Heart left ventricle (tissue), 16 donors: Measurements from ENCODE around the gene DEFB131B. TPM values are rescaled to one million over a fixed set of nuclear protein-coding genes. Genes with fewer than 3 reads are reported as not detected.
"Not testable (repeated sequence)": the region's sequence is repeated elsewhere in the genome, so short reads cannot be mapped to it uniquely, and the experiment has no call there.

ENCODE experiments used
- ATAC-seq, 4 donors: fragments of 200-7000 bp; cut with Tn5 transposase; one replicate each; pipeline ENCODE4 v1.9.1; 2020 to 2022; ENCODE audit warnings: moderate library complexity in 4 of 4, mild to moderate bottlenecking in 3 of 4, moderate number of reproducible peaks in 1 of 4
- DNase-seq, 5 donors: peaks; one replicate each; pipeline ENCODE4 v3.0.0-alpha.2; 2020
- H3K27ac ChIP-seq, 12 donors: fragments of 200-600 bp; sonication (generic) in 4 of 12; one replicate each; pipeline versions ENCODE4 v1.5.0 to v1.8.0; 2016 to 2022; ENCODE audit warnings: mild to moderate bottlenecking in 2 of 12
- H3K27me3 ChIP-seq, 9 donors: fragments of 200-600 bp; sonication (generic) in 2 of 9; one replicate each; pipeline versions ENCODE4 v1.5.1 to v1.8.0; 2016 to 2022; ENCODE audit warnings: mild to moderate bottlenecking in 3 of 9
- H3K36me3 ChIP-seq, 9 donors: fragments of 200-600 bp; sonication (generic) in 2 of 9; one replicate each; pipeline versions ENCODE4 v1.5.0 to v1.8.0; 2018 to 2022; ENCODE audit warnings: mild to moderate bottlenecking in 2 of 9
- H3K4me1 ChIP-seq, 12 donors: fragments of 200-600 bp; sonication (generic) in 4 of 12; one replicate each; pipeline versions ENCODE4 v1.5.0 to v1.8.0; 2016 to 2022; ENCODE audit warnings: mild to moderate bottlenecking in 3 of 12
- H3K4me3 ChIP-seq, 12 donors: fragments of 200-600 bp; sonication (generic) in 4 of 12; one replicate each; pipeline versions ENCODE4 v1.5.0 to v1.8.0; 2017 to 2022; ENCODE audit warnings: mild to moderate bottlenecking in 9 of 12, moderate library complexity in 4 of 12
- H3K9me3 ChIP-seq, 12 donors: fragments of 200-600 bp; sonication (generic) in 4 of 12; one replicate each; pipeline versions ENCODE4 v1.5.0 to v1.8.0; 2016 to 2022; ENCODE audit warnings: mild to moderate bottlenecking in 1 of 12
- CTCF ChIP-seq, 12 donors: fragments of 200-600 bp; sonication (generic) in 4 of 12; IDR thresholded peaks; one replicate each; pipeline versions ENCODE4 v1.5.0 to v1.8.0; 2018 to 2022; ENCODE audit warnings: antibody characterized with exemption in 12 of 12, mild to moderate bottlenecking in 5 of 12
- POLR2A ChIP-seq, 2 donors: fragments of 450-650 bp; IDR thresholded peaks; one replicate each; pipeline ENCODE4 v1.6.1; 2017; ENCODE audit warnings: antibody characterized with exemption in 2 of 2, mild to moderate bottlenecking in 2 of 2, moderate library complexity in 2 of 2
- WGBS, 4 donors: extraction: QIAGEN DNeasy Blood & Tissue Kit in 2 of 4; methylation state at CpG; one replicate each; pipeline versions ENCODE4 v1.1.5 to v1.1.7; 2013 to 2018; 5-methylcytosine and 5-hydroxymethylcytosine counted together
- intact Hi-C, 10 donors: fragments of 100-400 bp; cut with DNase I; formaldehyde crosslinking; loops; one replicate each; pipeline versions ENCODE4 v1.11.1 to v1.14.2; 2022
- long read RNA-seq, 3 donors: library from polyadenylated mRNA; unstranded; transcript quantifications; one replicate each; pipeline ENCODE4 v2.0.0, GENCODE V29; 2020 to 2021
- polyA plus RNA-seq, 2 donors: library from polyadenylated mRNA; stranded (reverse); fragments of 200-250 nt; gene quantifications; one replicate each; pipeline ENCODE4 v1.2.3, GENCODE V29; 2013
- total RNA-seq, 9 donors: library from RNA; depleted of rRNA in 2 of 9; stranded (reverse); fragments of >200 nt in 2 of 9; fragmentation: NEBNext Ultra II Directional in 3 of 9; extraction: Animal tissue kit (Norgen Biotek cat#: 25700) in 3 of 9; gene quantifications; one replicate each; pipeline versions ENCODE4 v1.1.0 to v1.2.4, GENCODE V29; 2016 to 2023
- donor health status: ischemic (EF 13 %, LVEDD 7.1; RV severe dilation, severe dysfunction).
- donor health status: healthy with polysubstance abuse.
- donor health status: DM: no; HTN: yes; CAD: no.
- donor health status: DM: no; HTN: no; CAD: no.
- donor health status: ischemic (EF 25% LVEDD 6.9; RV normal size, moderate dysfunction).
- donor health status: ischemic (EF 25% LVEDD 5.7; RV mildly dilated, moderate dysfunction).
- donor health status: healthy.
- donor health status: DM: yes; HTN: yes; CAD: no.
- donor health status: ischemic (EF 35%, LVEDD 5.7; RV mildly dilated, moderate dysfunction).
- donor health status: nonischemic (EF 11% LVEDD 7.7; RV severe dilation, severe dysfunction).
- donor health status: DM: yes; HTN: yes; CAD: no.
- donor health status: PGD.
- donor health status: ischemic (EF 29% LVEDD 5.4; RV normal size, mild dysfunction).
- donor health status: nonischemic (EF 23%, LVEDD 6.1; RV moderate dilation, normal function).

DEFB131B gene
- total RNA-seq (not detected), polyA plus RNA-seq (not detected)
- long read RNA-seq, donor 1: 0 reads
- long read RNA-seq, donor 2: 0 reads
- long read RNA-seq, donor 3: 0 reads

- DNase-seq, H3K4me1 ChIP-seq, ATAC-seq, H3K27me3 ChIP-seq, intact Hi-C loops, H3K9me3 ChIP-seq, H3K4me3 ChIP-seq, H3K27ac ChIP-seq: not testable (repeated sequence)
- H3K36me3 ChIP-seq: peaks cover 0 to 18% (median 0%) of the 10 kb centered on the region in 9 donors
- 90 to 93% (median 91%) methylated on average over 1 of the region's 1 CpG for WGBS, 4 donors
Measured at GRCh38 chr11:71878059-71878458, at the start of gene DEFB131B. TSS of gene DEFB131B (plus strand) at chr11:71878453. CDS start at chr11:71878453, 0 bp downstream.

GRCh38 chr11:71829247-71829646, 49.0 kb upstream of the DEFB131B start:
- DNase-seq, H3K27me3 ChIP-seq, H3K4me3 ChIP-seq, ATAC-seq, intact Hi-C loops, H3K4me1 ChIP-seq, H3K36me3 ChIP-seq, H3K9me3 ChIP-seq, H3K27ac ChIP-seq: not testable (repeated sequence)
- WGBS, 4 donors: 89 to 95% (median 91%) methylated on average over 3 of the region's 3 CpGs

- intact Hi-C loops, H3K27ac ChIP-seq, H3K4me1 ChIP-seq, ATAC-seq, H3K36me3 ChIP-seq, DNase-seq, H3K4me3 ChIP-seq, H3K27me3 ChIP-seq, H3K9me3 ChIP-seq: not testable (repeated sequence)
- WGBS, 4 donors: 80 to 89% (median 85%) methylated on average over 3 of the region's 3 CpGs
Measured at GRCh38 chr11:71829686-71830085, 48.6 kb upstream of the DEFB131B start.

GRCh38 chr11:71832811-71833210, 45.4 kb upstream of the DEFB131B start, which contains the start of gene DEFB108B:
TSS of gene DEFB108B (plus strand) at chr11:71833200. CDS start at chr11:71833200, 0 bp downstream.
- H3K27ac ChIP-seq, DNase-seq, H3K27me3 ChIP-seq, H3K4me3 ChIP-seq, intact Hi-C loops, ATAC-seq, H3K9me3 ChIP-seq, H3K36me3 ChIP-seq, H3K4me1 ChIP-seq: not testable (repeated sequence)
- WGBS, 4 donors: 0 to 71% (median 0%) methylated on average over 1 of the region's 1 CpG

- DNase-seq, H3K36me3 ChIP-seq, ATAC-seq, H3K4me1 ChIP-seq, H3K27me3 ChIP-seq, H3K27ac ChIP-seq, H3K9me3 ChIP-seq, intact Hi-C loops, H3K4me3 ChIP-seq: not testable (repeated sequence)
- 88 to 93% (median 90%) methylated on average over 6 of the region's 6 CpGs for WGBS, 4 donors
Measured at GRCh38 chr11:71842720-71843119, 35.5 kb upstream of the DEFB131B start.

- ATAC-seq, H3K36me3 ChIP-seq, intact Hi-C loops, H3K27me3 ChIP-seq, H3K27ac ChIP-seq, DNase-seq, H3K4me3 ChIP-seq, H3K4me1 ChIP-seq, H3K9me3 ChIP-seq: not testable (repeated sequence)
- WGBS, 4 donors: 77 to 94% (median 91%) methylated on average over 4 of the region's 4 CpGs
Measured at GRCh38 chr11:71843355-71843754, 34.9 kb upstream of the DEFB131B start.

GRCh38 chr11:71843858-71844257, 34.4 kb upstream of the DEFB131B start:
- no peaks in the 10 kb centered on the region for H3K27me3 ChIP-seq
- WGBS, 4 donors: 66 to 77% (median 73%) methylated on average over 8 to 15 of the region's 15 CpGs
- H3K9me3 ChIP-seq: peaks cover 0 to 12% (median 0%) of the 10 kb centered on the region in 12 donors
- no peaks in the 10 kb centered on the region for H3K36me3 ChIP-seq
- intact Hi-C loops: no loop called here
- no peak overlapping the region for H3K4me3 ChIP-seq
- H3K4me1 ChIP-seq: no peaks in the 10 kb centered on the region
- H3K27ac ChIP-seq: no peak overlapping the region
- DNase-seq (peak in 1 of 5 donors; percentile 11), ATAC-seq (no peak)
- TF ChIP-seq POLR2A (IDR thresholded peaks at IDR 0.05): no peak
- no peak for TF ChIP-seq CTCF (IDR thresholded peaks at IDR 0.05)

GRCh38 chr11:71853895-71854294, 24.4 kb upstream of the DEFB131B start:
- ATAC-seq, H3K27me3 ChIP-seq, H3K4me3 ChIP-seq, H3K4me1 ChIP-seq, H3K27ac ChIP-seq, H3K36me3 ChIP-seq, intact Hi-C loops, H3K9me3 ChIP-seq, DNase-seq: not testable (repeated sequence)
- WGBS, 4 donors: 91 to 96% (median 94%) methylated on average over 2 of the region's 2 CpGs

- H3K4me3 ChIP-seq, H3K27ac ChIP-seq, H3K9me3 ChIP-seq, ATAC-seq, H3K36me3 ChIP-seq, DNase-seq, H3K27me3 ChIP-seq, intact Hi-C loops: not testable (repeated sequence)
- peaks cover 0 to 11% (median 0%) of the 10 kb centered on the region in 12 donors for H3K4me1 ChIP-seq
- 47 to 51% (median 51%) methylated on average over 2 of the region's 2 CpGs for WGBS, 4 donors
Measured at GRCh38 chr11:71855880-71856279, 22.4 kb upstream of the DEFB131B start.

GRCh38 chr11:71860835-71861234, 17.4 kb upstream of the DEFB131B start:
- H3K9me3 ChIP-seq, H3K36me3 ChIP-seq, DNase-seq, intact Hi-C loops, H3K4me3 ChIP-seq, H3K27me3 ChIP-seq: not testable (repeated sequence)
- WGBS, 4 donors: 61 to 77% (median 70%) methylated on average over 3 of the region's 3 CpGs
- Histone ChIP-seq H3K4me1 (peaks cover 0 to 16% (median 0%) of the 10 kb centered on the region in 12 donors), H3K27ac (peak overlapping the region in 3 of 12 donors; percentile 11 to 20 (median 19))
- peak in 1 of 4 donors; percentile 39 for ATAC-seq
